ENCODE results near the gene NEMP2.

The NEMP2 gene

DNA sequence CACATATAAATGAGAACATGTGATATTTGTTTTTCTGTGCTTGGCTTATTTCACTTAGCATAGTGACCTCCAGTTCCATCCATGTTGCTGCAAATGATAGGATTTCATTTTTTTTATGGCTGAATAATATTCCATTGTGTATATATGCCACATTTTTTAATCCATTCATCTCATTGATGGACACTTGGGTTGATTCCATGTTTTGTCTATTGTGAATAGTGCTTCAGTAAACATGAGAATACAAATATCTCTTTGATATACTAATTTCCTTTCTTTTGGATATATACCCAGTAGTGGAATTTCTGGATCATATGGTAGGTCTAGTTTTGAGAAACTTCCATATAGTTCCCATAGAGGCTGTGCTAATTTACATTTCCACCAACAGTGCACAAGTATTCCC lies 3.7 kb upstream of the NEMP2 start:
- no peak for DNase-seq
- Histone ChIP-seq H3K36me3 (peaks cover 4% of the 10 kb centered on the region), H3K9me3 (ENCODE audit: severe bottlenecking) (peaks cover 10% of the 10 kb centered on the region), H3K27ac (no peak overlapping the region), H3K27me3 (ENCODE audit: insufficient read depth, low read depth, severe bottlenecking) (no peaks in the 10 kb centered on the region), H3K4me3 (ENCODE audit: low read depth, low read length) (no peak overlapping the region)
- TF ChIP-seq CTCF (IDR thresholded peaks at IDR 0.05; ENCODE audit: low read depth, low read length) = no peak

GRCh38 chr2:190537765-190538164 lies 3.2 kb upstream of the NEMP2 start:
- H3K9me3 ChIP-seq (ENCODE audit: severe bottlenecking) = peaks cover 10% of the 10 kb centered on the region
- TF ChIP-seq CTCF (IDR thresholded peaks at IDR 0.05; ENCODE audit: low read depth, low read length) = no peak
- H3K27me3 ChIP-seq (ENCODE audit: insufficient read depth, low read depth, severe bottlenecking) = no peaks in the 10 kb centered on the region
- no peak overlapping the region for H3K4me3 ChIP-seq (ENCODE audit: low read depth, low read length)
- H3K36me3 ChIP-seq = peaks cover 4% of the 10 kb centered on the region
- no peak for DNase-seq
- H3K27ac ChIP-seq = no peak overlapping the region

DNA sequence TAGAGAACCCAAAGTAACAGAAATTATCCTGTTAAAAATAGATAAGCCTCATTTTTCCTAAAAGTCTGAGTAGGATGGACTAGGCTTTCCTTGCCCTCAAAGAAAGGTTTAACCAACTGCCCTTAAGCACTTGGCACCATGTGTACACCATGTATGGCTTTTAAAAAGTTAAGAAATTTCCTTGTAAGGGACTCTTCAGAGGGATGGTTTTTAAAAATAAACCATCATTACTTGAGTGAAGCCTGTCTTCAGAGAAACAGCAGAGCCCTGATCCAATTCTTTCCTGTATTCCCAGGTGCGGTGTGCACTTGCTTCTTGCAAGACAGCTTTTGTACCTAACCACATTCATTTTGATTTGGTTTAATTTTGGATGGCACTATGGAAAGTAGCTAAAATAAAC lies 1.1 kb upstream of the NEMP2 start:
- no peak for DNase-seq
- Histone ChIP-seq H3K4me3 (ENCODE audit: low read depth, low read length) (peak overlapping the region; percentile 69), H3K36me3 (peaks cover 4% of the 10 kb centered on the region), H3K27me3 (ENCODE audit: insufficient read depth, low read depth, severe bottlenecking) (no peaks in the 10 kb centered on the region), H3K27ac (peak overlapping the region; percentile 87), H3K9me3 (ENCODE audit: severe bottlenecking) (peaks cover 9% of the 10 kb centered on the region)
- no peak for TF ChIP-seq CTCF (IDR thresholded peaks at IDR 0.05; ENCODE audit: low read depth, low read length)

- no peak for TF ChIP-seq CTCF (IDR thresholded peaks at IDR 0.05; ENCODE audit: low read depth, low read length)
- H3K27ac ChIP-seq = peak overlapping the region; percentile 87
- H3K27me3 ChIP-seq (ENCODE audit: insufficient read depth, low read depth, severe bottlenecking) = no peaks in the 10 kb centered on the region
- no peak for DNase-seq
- peaks cover 4% of the 10 kb centered on the region for H3K9me3 ChIP-seq (ENCODE audit: severe bottlenecking)
- H3K4me3 ChIP-seq (ENCODE audit: low read depth, low read length) = peak overlapping the region; percentile 69
- H3K36me3 ChIP-seq = peaks cover 4% of the 10 kb centered on the region
Measured at GRCh38 chr2:190535121-190535439, 558 bp upstream of the NEMP2 start.

GRCh38 chr2:190533968-190534309 lies 583 bp downstream of the NEMP2 start:
- peak overlapping the region; percentile 87 for H3K27ac ChIP-seq
- no peaks in the 10 kb centered on the region for H3K9me3 ChIP-seq (ENCODE audit: severe bottlenecking)
- H3K27me3 ChIP-seq (ENCODE audit: insufficient read depth, low read depth, severe bottlenecking) = no peaks in the 10 kb centered on the region
- H3K4me3 ChIP-seq (ENCODE audit: low read depth, low read length) = peak overlapping the region; percentile 69
- DNase-seq = no peak
- TF ChIP-seq CTCF (IDR thresholded peaks at IDR 0.05; ENCODE audit: low read depth, low read length) = no peak
- H3K36me3 ChIP-seq = peaks cover 4% of the 10 kb centered on the region

DNA sequence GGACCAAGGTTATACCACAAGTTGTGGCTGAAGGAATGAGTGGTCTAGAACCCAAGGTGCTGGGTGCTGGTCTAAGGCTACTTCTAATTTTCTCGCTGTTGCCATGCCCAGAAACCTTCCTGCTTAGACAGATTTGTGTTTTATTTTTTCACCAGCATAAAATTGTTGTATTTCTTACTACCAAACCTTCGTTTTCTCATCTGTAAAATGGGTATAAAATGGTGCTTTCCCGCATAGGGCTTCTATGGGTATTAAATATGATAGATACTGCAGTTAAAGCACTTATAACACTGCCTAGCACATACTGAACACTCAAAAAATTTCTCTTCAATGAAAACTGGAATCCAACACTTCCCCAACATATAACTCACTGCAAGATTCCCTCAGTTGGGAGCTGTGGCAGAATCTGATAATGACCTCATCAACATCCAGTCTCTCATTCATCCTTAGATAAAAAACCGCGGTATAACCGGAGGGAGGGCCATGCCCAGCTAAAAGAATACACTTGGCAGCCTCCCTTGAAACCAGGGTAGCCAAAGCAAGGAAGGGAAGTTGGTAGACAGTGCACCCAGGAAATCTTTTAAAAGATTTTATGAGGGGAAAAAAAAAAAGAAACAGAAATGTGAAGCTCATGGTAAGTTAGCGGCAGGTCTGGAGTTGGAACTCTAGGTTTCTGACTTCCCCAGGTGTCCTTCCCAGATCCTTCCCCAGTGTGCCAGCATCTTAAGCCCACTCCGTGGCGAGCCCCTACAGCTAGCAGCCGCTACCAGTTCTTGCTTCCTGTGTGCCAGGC lies 1.2 kb downstream of the NEMP2 start:
- Histone ChIP-seq H3K27ac (no peak overlapping the region), H3K4me3 (ENCODE audit: low read depth, low read length) (peak overlapping the region; percentile 69; the same call in 1 of the 2 replicates), H3K36me3 (peaks cover 4% of the 10 kb centered on the region), H3K9me3 (ENCODE audit: severe bottlenecking) (no peaks in the 10 kb centered on the region), H3K27me3 (ENCODE audit: insufficient read depth, low read depth, severe bottlenecking) (no peaks in the 10 kb centered on the region)
- TF ChIP-seq CTCF (IDR thresholded peaks at IDR 0.05; ENCODE audit: low read depth, low read length) = no peak
- DNase-seq = no peak
